ENCODE data around the gene PSMD4.
"Not testable (repeated sequence)": the region's sequence is repeated elsewhere in the genome, so short reads cannot be mapped to it uniquely, and the experiment has no call there.

Gene PSMD4

DNA sequence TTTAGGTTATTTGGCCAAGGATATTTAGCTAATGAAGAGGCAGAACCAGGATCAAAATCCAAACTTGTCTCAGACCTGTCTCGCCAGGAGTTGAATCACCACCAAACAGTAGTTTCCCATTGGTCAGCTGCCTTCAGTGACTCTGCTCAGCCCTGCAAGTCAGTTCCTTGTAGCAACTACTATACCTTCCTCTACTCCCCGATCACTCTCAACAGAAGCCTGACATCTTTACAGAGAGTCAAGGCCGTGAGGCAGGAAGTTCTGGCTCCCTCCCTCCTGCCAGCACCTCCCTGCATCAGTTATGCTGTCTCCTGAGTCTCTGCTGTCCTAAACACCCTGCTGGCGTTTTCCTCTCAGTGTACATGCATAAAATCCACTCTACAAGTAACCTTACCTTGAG lies 13.2 kb downstream of the PSMD4 start:
- no peak for DNase-seq

DNA sequence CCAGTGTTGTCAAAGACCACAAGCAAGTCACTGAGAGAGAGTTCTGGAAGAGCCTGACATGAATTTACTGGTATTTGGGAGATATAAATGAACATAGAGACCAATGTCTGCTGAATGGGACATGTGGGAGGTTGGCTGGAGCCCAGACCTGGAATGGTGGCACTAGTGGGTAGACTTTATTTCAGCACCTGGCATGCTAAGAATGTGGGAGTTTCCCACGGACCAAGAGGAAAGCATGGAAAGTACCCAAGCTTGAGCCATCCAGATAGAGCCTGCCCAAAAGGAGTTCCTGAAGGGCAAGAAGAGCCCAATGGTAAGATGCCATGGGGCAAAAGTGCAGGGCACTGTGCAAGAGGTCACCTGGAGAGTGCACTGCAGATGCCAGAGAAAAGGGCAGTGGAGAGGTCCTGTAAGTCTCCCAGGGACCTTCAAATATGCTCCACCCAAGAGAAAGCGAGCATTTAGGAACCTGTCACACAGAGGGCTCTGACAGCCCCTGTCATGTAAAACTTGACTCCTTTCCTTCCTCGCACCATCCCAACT lies 19.5 kb downstream of the PSMD4 start:
- DNase-seq: no peak

GRCh38 chr1:151275341-151275740 lies 20.8 kb downstream of the PSMD4 start:
- DNase-seq: not testable (repeated sequence)

GRCh38 chr1:151277249-151277648 lies 22.7 kb downstream of the PSMD4 start:
- no peak for DNase-seq

GRCh38 chr1:151281225-151281968 lies 26.9 kb downstream of the PSMD4 start:
- DNase-seq: peak; percentile 57 to 96 (median 91)

GRCh38 chr1:151281969-151282882 lies 27.7 kb downstream of the PSMD4 start, which contains the start of gene ZNF687:
ZNF687 (plus strand) TSS chr1:151282299; CDS start chr1:151286292, 3,993 bp downstream.
- DNase-seq: peak; percentile 95 to 100 (median 100)

GRCh38 chr1:151282883-151283725 lies 28.6 kb downstream of the PSMD4 start:
- DNase-seq: peak in 18 of 56 donors; percentile 15 to 63 (median 40)

DNA sequence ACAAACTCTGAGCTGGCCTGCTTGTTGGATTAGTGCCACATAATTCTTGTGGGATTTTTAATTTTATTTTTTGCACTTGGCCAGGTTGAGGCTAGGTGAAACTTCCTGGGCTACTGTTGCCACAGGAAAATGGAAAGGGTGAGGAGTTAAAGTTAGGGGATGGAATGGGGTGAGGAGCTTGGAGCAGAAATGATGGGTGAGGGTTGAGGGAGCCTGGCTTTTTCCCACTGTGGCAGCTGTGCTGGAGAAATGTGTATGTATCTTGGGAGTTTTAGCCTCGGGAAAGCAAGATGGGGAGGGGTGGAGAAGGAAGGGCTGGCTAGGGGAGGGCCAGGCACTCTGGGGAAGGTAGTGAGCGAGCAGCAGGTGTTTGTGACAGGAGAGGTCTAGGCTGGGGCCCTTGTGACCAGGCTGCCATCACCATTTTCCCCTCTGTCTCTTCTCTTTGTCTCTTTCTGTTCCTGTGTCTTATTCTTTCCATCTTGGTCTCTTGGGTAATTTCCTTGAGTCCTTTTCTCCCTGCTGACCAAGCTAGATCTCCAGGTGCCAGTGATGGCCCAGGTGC lies 29.6 kb downstream of the PSMD4 start:
- DNase-seq: no peak

DNA sequence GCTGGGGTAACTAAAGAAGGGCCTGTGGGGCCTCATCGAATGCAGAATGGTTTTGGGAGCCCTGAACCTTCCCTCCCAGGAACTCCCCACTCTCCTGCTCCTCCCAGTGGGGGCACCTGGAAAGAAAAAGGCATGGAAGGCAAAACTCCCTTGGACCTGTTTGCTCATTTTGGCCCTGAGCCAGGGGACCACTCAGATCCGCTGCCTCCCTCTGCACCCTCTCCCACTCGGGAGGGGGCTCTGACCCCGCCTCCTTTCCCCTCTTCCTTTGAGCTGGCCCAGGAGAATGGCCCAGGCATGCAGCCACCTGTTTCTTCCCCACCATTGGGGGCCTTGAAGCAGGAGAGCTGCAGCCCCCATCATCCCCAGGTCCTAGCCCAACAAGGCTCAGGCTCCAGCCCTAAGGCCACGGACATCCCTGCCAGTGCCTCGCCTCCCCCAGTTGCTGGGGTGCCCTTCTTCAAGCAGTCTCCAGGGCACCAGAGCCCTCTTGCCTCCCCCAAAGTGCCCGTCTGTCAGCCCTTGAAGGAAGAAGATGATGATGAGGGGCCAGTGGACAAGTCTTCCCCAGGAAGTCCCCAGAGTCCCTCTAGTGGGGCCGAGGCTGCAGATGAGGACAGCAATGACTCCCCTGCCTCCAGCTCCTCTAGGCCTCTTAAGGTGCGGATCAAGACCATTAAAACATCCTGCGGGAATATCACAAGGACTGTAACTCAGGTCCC lies 32.2 kb downstream of the PSMD4 start:
- no peak for DNase-seq

DNA sequence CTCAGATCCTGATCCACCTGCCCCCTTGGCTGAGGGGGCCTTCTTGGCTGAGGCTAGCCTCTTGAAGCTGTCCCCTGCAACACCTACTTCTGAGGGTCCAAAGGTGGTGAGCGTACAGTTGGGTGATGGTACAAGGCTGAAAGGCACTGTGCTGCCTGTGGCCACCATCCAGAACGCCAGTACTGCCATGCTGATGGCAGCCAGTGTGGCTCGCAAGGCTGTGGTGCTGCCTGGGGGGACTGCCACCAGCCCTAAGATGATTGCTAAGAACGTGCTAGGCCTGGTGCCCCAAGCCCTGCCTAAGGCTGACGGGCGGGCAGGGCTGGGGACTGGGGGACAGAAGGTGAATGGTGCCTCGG lies 32.8 kb downstream of the PSMD4 start:
- no peak for DNase-seq

- DNase-seq: no peak
Measured at GRCh38 chr1:151287767-151288500, 33.4 kb downstream of the PSMD4 start.

DNA sequence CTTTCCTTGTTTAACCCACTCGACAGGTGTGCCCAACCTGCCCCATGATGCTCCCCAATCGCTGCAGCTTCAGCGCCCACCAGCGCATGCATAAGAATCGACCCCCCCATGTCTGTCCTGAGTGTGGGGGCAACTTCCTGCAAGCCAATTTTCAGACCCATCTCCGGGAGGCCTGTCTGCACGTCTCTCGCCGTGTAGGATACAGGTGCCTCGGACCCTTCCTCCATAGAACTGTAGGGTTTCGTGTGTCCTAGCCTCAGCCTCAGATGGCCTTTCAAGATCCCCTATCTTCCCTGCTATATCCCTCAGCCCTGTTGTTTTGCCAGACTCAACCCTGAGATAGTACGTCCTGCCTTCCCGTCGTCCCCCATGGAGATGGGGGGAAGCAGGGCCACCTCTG lies 34.0 kb downstream of the PSMD4 start:
- DNase-seq: no peak

- no peak for DNase-seq
Measured at GRCh38 chr1:151289080-151289935, 34.8 kb downstream of the PSMD4 start.

GRCh38 chr1:151289991-151290708 lies 35.6 kb downstream of the PSMD4 start:
- peak in 1 of 56 donors; percentile 19 for DNase-seq

- DNase-seq: no peak
Measured at GRCh38 chr1:151290709-151291303, 36.3 kb downstream of the PSMD4 start.

DNA sequence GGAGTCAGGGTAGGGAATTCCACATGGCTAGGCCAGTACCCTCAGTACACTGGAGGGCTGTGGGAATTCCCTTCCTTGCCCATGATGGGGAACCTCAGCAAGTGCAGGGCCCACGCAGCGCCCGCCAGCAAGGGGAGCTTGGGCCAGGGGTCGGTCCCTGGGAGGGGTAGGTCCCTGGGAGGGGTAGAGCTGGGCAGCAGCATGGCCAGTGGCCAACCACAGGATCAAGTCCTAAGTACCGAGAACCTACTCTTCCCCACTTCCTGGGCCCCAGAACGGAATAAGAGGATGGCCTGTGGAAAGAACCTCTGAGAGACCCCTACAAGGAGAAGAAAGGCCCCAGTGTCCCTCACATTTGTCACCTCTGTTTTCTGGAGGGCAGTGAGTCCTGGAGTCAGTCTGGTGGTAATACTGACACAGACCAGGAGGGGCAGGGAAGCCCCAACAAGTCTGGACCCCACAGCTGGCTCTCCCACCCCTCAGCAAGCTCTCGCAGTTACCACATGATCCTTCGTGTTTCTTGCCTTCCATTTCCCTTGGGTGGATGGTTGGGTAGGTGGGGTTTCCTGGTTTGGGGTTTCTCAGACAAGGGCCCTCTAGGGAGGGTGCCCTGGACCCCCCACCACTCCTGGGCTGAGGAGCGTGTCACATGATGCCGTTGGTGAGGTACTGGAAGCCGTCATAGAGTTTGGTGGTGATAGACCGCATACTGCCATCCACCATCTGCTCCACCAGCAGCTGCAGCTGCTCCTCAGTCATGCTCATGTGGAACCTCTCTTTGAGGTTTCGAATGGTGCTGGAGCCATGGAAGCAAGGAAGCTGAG lies 37.9 kb downstream of the PSMD4 start:
- no peak for DNase-seq
